Measurements from ENCODE around the gene CXCL3. TPM values are rescaled to one million over a fixed set of nuclear protein-coding genes. Genes with fewer than 3 reads are reported as not detected.

The CXCL3 gene
- total RNA-seq, 1 experiment from 2014 or later, result 1.9 TPM

DNA sequence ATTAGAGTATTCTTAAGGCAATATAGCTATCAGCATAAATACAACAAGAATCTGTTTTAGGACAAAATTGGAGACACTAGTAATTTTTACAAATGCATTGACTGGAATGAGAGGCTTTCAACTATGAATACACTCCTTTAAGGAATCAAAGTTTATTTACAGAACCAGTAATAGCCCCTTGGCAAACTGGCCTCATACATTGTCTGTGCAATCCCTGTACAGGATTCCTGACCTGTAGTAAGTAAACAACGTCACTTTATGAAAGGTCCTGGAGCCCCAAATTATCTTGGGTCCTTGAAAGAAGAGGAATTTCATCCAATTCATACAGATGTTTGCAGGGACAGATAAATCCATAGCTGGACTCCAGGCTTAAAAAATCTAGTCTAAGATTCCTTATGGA, 25.4 kb upstream of the CXCL3 start:
- intact Hi-C loops (cut with micrococcal nuclease), result no loop called here
- Histone ChIP-seq H3K9me2 (ENCODE audit: insufficient read depth) (no peaks in the 10 kb centered on the region), H3K4me3 (replicated peaks in 1 of 2; ENCODE audit: low read depth in 1 of 2, low read length in 2 of 2) (no peak overlapping the region), H3K9ac (ENCODE audit: low read length) (no peak overlapping the region), H3K9me3 (ENCODE audit: control insufficient read depth in 1 of 2, insufficient read depth in 1 of 2, low read depth in 1 of 2, low read length in 2 of 2) (no peaks in the 10 kb centered on the region), H2AFZ (ENCODE audit: low read depth, low read length, poor library complexity, severe bottlenecking) (peak overlapping the region; percentile 51), H3K79me2 (ENCODE audit: insufficient read depth, low read length) (no peaks in the 10 kb centered on the region), H3K4me1 (ENCODE audit: control insufficient read depth in 1 of 2, insufficient read depth in 2 of 2, low read length in 2 of 2) (peaks cover 2 to 10% of the 10 kb centered on the region in 2 experiments; a peak in 2 of 4 replicates), H3K27ac (ENCODE audit: low read depth, low read length) (no peak overlapping the region), H3K36me3 (ENCODE audit: control insufficient read depth in 1 of 2, insufficient read depth in 2 of 2, low read length in 2 of 2) (no peaks in the 10 kb centered on the region), H3K4me2 (ENCODE audit: low read length) (no peak overlapping the region), H4K20me1 (ENCODE audit: insufficient read depth) (no peaks in the 10 kb centered on the region), H3K27me3 (ENCODE audit: insufficient read depth, low read length) (no peaks in the 10 kb centered on the region)
- ChIA-PET POLR2A (no interaction called here), RAD21 (ENCODE audit: low non-redundant PET in 1 of 2, low total read pairs in 2 of 2, uncharacterized antibody in 2 of 2, unreplicated experiment in 2 of 2) (no interaction called here), CTCF (no interaction called here)
- DNase-seq (ENCODE audit: low read depth, low spot score), result no peak
- TF ChIP-seq FOSL1 (IDR thresholded peaks at IDR 0.05; ENCODE audit: low read depth) (no peak), POLR2AphosphoS5 (IDR thresholded peaks at IDR 0.05; ENCODE audit: low read depth, low read length) (no peak), ZNF274 (IDR thresholded peaks at IDR 0.05; ENCODE audit: low read depth, low read length) (no peak), YY1 (IDR thresholded peaks at IDR 0.05; ENCODE audit: extremely low read depth, insufficient replicate concordance, low read depth, low read length) (no peak), EZH2 (IDR thresholded peaks at IDR 0.05) (no peak), ELF1 (IDR thresholded peaks at IDR 0.05; ENCODE audit: borderline replicate concordance, low read depth) (no peak), SRF (IDR thresholded peaks at IDR 0.05; ENCODE audit: low read depth) (no peak), JUND (IDR thresholded peaks at IDR 0.05) (no peak), CBX3 (IDR thresholded peaks at IDR 0.05; ENCODE audit: low read depth) (no peak), CEBPB (IDR thresholded peaks at IDR 0.05; ENCODE audit: low read depth) (no peak), TCF7L2 (IDR thresholded peaks at IDR 0.05; ENCODE audit: borderline replicate concordance, extremely low read depth, insufficient read depth, insufficient read length) (no peak), SP1 (IDR thresholded peaks at IDR 0.05; ENCODE audit: low read depth) (no peak), RAD21 (IDR thresholded peaks at IDR 0.05; ENCODE audit: low read depth) (no peak), POLR2A (IDR thresholded peaks at IDR 0.05; ENCODE audit: borderline replicate concordance, extremely low read depth, insufficient read depth, insufficient read length) (no peak)
- TF ChIP-seq, protein P1, sequence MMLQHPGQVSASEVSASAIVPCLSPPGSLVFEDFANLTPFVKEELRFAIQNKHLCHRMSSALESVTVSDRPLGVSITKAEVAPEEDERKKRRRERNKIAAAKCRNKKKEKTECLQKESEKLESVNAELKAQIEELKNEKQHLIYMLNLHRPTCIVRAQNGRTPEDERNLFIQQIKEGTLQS (IDR thresholded peaks at IDR 0.05), result no peak
- TF ChIP-seq, protein P2, sequence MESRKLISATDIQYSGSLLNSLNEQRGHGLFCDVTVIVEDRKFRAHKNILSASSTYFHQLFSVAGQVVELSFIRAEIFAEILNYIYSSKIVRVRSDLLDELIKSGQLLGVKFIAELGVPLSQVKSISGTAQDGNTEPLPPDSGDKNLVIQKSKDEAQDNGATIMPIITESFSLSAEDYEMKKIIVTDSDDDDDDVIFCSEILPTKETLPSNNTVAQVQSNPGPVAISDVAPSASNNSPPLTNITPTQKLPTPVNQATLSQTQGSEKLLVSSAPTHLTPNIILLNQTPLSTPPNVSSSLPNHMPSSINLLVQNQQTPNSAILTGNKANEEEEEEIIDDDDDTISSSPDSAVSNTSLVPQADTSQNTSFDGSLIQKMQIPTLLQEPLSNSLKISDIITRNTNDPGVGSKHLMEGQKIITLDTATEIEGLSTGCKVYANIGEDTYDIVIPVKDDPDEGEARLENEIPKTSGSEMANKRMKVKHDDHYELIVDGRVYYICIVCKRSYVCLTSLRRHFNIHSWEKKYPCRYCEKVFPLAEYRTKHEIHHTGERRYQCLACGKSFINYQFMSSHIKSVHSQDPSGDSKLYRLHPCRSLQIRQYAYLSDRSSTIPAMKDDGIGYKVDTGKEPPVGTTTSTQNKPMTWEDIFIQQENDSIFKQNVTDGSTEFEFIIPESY (IDR thresholded peaks at IDR 0.05; ENCODE audit: extremely low read depth, insufficient replicate concordance, low read length), result no peak
- TF ChIP-seq, protein P3, sequence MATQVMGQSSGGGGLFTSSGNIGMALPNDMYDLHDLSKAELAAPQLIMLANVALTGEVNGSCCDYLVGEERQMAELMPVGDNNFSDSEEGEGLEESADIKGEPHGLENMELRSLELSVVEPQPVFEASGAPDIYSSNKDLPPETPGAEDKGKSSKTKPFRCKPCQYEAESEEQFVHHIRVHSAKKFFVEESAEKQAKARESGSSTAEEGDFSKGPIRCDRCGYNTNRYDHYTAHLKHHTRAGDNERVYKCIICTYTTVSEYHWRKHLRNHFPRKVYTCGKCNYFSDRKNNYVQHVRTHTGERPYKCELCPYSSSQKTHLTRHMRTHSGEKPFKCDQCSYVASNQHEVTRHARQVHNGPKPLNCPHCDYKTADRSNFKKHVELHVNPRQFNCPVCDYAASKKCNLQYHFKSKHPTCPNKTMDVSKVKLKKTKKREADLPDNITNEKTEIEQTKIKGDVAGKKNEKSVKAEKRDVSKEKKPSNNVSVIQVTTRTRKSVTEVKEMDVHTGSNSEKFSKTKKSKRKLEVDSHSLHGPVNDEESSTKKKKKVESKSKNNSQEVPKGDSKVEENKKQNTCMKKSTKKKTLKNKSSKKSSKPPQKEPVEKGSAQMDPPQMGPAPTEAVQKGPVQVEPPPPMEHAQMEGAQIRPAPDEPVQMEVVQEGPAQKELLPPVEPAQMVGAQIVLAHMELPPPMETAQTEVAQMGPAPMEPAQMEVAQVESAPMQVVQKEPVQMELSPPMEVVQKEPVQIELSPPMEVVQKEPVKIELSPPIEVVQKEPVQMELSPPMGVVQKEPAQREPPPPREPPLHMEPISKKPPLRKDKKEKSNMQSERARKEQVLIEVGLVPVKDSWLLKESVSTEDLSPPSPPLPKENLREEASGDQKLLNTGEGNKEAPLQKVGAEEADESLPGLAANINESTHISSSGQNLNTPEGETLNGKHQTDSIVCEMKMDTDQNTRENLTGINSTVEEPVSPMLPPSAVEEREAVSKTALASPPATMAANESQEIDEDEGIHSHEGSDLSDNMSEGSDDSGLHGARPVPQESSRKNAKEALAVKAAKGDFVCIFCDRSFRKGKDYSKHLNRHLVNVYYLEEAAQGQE (IDR thresholded peaks at IDR 0.05; ENCODE audit: low read depth), result no peak
- TF ChIP-seq, protein P4, sequence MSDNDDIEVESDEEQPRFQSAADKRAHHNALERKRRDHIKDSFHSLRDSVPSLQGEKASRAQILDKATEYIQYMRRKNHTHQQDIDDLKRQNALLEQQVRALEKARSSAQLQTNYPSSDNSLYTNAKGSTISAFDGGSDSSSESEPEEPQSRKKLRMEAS (IDR thresholded peaks at IDR 0.05), result no peak
- ATAC-seq, result no peak
- BruUV-seq (replicated peaks), result no TSS peak

Data from HCT116 (cell line).